Osteocyte (in vitro differentiated cells): ENCODE measurements around the gene HOXD4. TPM values are rescaled to one million over a fixed set of nuclear protein-coding genes. Genes with fewer than 3 reads are reported as not detected.

Experiments
- DNase-seq: peaks from one replicate; pipeline ENCODE4 v3.0.0; 2021; ENCODE audit warnings: mixed read lengths; ENCODE audit not compliant: unreplicated experiment; ENCODE audit errors: extremely low spot score
- H3K27ac Mint-ChIP-seq: one replicate; pipeline ENCODE4 v1.8.0; 2021; ENCODE audit warnings: mild to moderate bottlenecking, mixed read lengths; ENCODE audit not compliant: unreplicated experiment
- H3K27me3 Mint-ChIP-seq: one replicate; pipeline ENCODE4 v1.8.0; 2021; ENCODE audit warnings: mixed read lengths; ENCODE audit not compliant: unreplicated experiment
- H3K36me3 Mint-ChIP-seq: one replicate; pipeline ENCODE4 v1.8.0; 2021; ENCODE audit warnings: mixed read lengths; ENCODE audit not compliant: unreplicated experiment
- H3K4me1 Mint-ChIP-seq: one replicate; pipeline ENCODE4 v1.8.0; 2021; ENCODE audit warnings: mixed read lengths; ENCODE audit not compliant: unreplicated experiment
- H3K4me3 Mint-ChIP-seq: one replicate; pipeline ENCODE4 v1.8.0; 2021; ENCODE audit warnings: mild to moderate bottlenecking, moderate library complexity, mixed read lengths; ENCODE audit not compliant: unreplicated experiment
- H3K9me3 Mint-ChIP-seq: one replicate; pipeline ENCODE4 v1.8.0; 2021; ENCODE audit warnings: mixed read lengths; ENCODE audit not compliant: unreplicated experiment
- total RNA-seq: library from RNA; stranded (reverse); gene quantifications from 2 replicates; pipeline ENCODE4 v1.2.1, GENCODE V29; 2021
- TF ChIP-seq, protein P1 (sequence below): fragments of 200-600 bp; sonication (generic); IDR thresholded peaks from 2 replicates; pipeline ENCODE4 v1.5.0; 2021; ENCODE audit warnings: antibody characterized with exemption, mild to moderate bottlenecking, moderate library complexity

The HOXD4 gene
- total RNA-seq, 1 donor from 2014 or later, result not detected

DNA sequence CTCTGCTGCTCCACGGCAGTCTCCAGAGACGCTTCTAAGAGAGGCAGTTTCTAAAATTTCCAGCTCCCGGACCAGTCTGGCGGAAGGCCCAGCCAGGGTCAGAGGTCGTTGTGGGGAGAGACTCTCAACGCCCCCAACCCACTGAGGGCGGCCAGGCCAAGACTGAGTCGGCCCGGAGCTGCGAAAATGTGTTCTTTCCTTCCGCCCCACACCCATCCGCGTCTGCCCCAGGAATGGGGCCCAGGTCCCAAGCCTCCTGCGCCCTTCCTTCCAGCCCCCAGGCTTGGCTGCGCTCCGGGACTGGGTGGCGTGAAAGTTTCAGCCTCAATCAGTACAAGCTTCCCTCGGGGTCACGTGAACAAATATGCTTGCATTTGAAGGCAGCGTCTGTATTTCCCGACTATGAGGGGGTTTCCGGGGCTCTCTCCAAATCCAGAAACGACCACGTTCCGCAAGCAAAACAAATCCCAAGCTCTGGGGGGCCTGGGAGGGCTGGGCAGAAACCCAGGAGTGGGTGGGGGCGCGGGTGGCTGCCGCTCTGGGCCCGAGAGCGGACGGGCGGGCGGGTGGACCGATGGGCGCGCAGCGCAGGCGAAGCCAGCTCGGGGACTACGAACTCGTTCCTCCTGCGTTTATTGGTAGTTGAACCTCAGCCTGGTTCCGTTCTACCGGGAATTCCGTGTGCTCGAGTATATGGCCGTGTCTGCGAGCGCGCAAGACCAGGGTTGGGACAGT, 9.1 kb downstream of the HOXD4 start:
- peaks cover 84% of the 10 kb centered on the region for H3K27me3 Mint-ChIP-seq
- H3K4me1 Mint-ChIP-seq, result peaks cover 19% of the 10 kb centered on the region
- peaks cover 3% of the 10 kb centered on the region for H3K9me3 Mint-ChIP-seq
- H3K36me3 Mint-ChIP-seq, result no peaks in the 10 kb centered on the region
- TF ChIP-seq, protein P1, sequence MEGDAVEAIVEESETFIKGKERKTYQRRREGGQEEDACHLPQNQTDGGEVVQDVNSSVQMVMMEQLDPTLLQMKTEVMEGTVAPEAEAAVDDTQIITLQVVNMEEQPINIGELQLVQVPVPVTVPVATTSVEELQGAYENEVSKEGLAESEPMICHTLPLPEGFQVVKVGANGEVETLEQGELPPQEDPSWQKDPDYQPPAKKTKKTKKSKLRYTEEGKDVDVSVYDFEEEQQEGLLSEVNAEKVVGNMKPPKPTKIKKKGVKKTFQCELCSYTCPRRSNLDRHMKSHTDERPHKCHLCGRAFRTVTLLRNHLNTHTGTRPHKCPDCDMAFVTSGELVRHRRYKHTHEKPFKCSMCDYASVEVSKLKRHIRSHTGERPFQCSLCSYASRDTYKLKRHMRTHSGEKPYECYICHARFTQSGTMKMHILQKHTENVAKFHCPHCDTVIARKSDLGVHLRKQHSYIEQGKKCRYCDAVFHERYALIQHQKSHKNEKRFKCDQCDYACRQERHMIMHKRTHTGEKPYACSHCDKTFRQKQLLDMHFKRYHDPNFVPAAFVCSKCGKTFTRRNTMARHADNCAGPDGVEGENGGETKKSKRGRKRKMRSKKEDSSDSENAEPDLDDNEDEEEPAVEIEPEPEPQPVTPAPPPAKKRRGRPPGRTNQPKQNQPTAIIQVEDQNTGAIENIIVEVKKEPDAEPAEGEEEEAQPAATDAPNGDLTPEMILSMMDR, result no peak
- H3K27ac Mint-ChIP-seq, result no peak overlapping the region
- no peak overlapping the region for H3K4me3 Mint-ChIP-seq
- DNase-seq, result no peak

- Mint-ChIP-seq H3K27ac (no peak overlapping the region), H3K4me3 (no peak overlapping the region), H3K4me1 (peaks cover 19% of the 10 kb centered on the region)
These were observed 9.9 kb downstream of the HOXD4 start for GRCh38 chr2:176160986-176161824.

DNA sequence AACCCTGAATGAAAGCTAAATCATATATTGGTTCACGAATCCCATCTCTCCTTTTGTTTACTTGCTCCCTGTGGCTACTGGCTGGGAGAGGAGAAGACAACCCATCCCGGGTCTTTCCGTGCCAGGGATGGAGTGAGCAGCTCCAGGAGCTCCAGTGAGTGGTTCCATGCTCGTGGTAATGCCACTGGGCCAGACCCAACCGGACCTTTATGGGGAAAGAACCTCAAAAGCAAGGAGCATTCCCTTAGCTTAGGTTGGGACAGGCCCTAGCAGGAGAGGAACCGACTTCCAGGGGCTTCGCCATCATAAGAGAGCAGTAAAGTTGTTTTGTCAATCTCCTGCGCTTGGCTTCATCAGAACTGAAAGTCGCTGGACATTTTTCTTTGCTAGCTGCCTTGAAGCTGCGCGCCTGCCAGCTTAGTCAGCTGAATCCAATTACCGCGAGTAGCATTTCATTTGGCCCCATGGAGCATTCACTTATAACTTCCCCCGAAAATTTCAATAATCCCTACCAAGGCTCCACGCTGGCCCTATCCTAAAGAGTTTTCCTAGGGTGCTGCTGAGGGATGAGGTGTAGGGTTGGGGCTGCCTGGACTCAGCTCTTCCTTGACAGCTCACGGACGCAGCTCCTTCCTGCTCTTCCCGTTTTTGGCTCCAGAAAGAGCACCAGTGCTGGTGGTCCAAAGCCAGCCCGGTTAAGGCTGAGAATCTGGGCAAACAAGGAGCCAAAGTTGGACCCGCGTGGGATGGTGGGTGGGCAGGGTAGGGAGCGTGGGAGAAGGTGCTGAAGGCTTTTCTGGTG, 10.7 kb downstream of the HOXD4 start:
- peaks cover 3% of the 10 kb centered on the region for H3K9me3 Mint-ChIP-seq
- no peaks in the 10 kb centered on the region for H3K36me3 Mint-ChIP-seq
- TF ChIP-seq, protein P1, result no peak
- peaks cover 86% of the 10 kb centered on the region for H3K27me3 Mint-ChIP-seq
- no peak overlapping the region for H3K27ac Mint-ChIP-seq
- H3K4me1 Mint-ChIP-seq, result peaks cover 19% of the 10 kb centered on the region
- no peak overlapping the region for H3K4me3 Mint-ChIP-seq
- no peak for DNase-seq

More at GRCh38 chr2:176160986-176161824, 9.9 kb downstream of the HOXD4 start:
- Mint-ChIP-seq H3K27me3 (peaks cover 84% of the 10 kb centered on the region), H3K9me3 (peaks cover 3% of the 10 kb centered on the region), H3K36me3 (no peaks in the 10 kb centered on the region)
- DNase-seq, result no peak
- TF ChIP-seq, protein P1, result no peak

- Mint-ChIP-seq H3K36me3 (no peaks in the 10 kb centered on the region), H3K4me1 (peaks cover 12% of the 10 kb centered on the region), H3K9me3 (peaks cover 3% of the 10 kb centered on the region), H3K27ac (no peak overlapping the region), H3K4me3 (no peak overlapping the region), H3K27me3 (peaks cover 87% of the 10 kb centered on the region)
- no peak for DNase-seq
- TF ChIP-seq, protein P1, result no peak
These were observed 11.7 kb downstream of the HOXD4 start for GRCh38 chr2:176162911-176163671.
